ENCODE results near the gene NPFFR1. TPM values are rescaled to one million over a fixed set of nuclear protein-coding genes. Genes with fewer than 3 reads are reported as not detected.
A peak's percentile ranks its signal among the peaks of the same experiment; 100 is the strongest.

Gene NPFFR1
- total RNA-seq, 1 donor from 2014 or later: not detected

- Histone ChIP-seq H3K4me1 (peaks cover 14% of the 10 kb centered on the region), H3K4me3 (no peak overlapping the region), H3K9me3 (no peaks in the 10 kb centered on the region), H3K27ac (no peak overlapping the region), H3K27me3 (no peaks in the 10 kb centered on the region), H3K36me3 (no peaks in the 10 kb centered on the region)
- intact Hi-C loops (cut with DNase I): no loop called here
- TF ChIP-seq POLR2A (IDR thresholded peaks at IDR 0.05): no peak
- TF ChIP-seq CTCF (IDR thresholded peaks at IDR 0.05): no peak
- no peak for TF ChIP-seq POLR2AphosphoS5 (IDR thresholded peaks at IDR 0.05; ENCODE audit: insufficient read depth in 1 of 2, low read depth in 1 of 2)
- no peak for DNase-seq (ENCODE audit: extremely low spot score in 2 of 2)
Measured at GRCh38 chr10:70315815-70316214, 32.0 kb upstream of the NPFFR1 start.

GRCh38 chr10:70315276-70315675 is 31.5 kb upstream of the NPFFR1 start:
- no peaks in the 10 kb centered on the region for H3K9me3 ChIP-seq
- peaks cover 10% of the 10 kb centered on the region for H3K4me1 ChIP-seq
- no peak overlapping the region for H3K4me3 ChIP-seq
- intact Hi-C loops (cut with DNase I): no loop called here
- no peak for TF ChIP-seq POLR2A (IDR thresholded peaks at IDR 0.05)
- TF ChIP-seq POLR2AphosphoS5 (IDR thresholded peaks at IDR 0.05; ENCODE audit: insufficient read depth in 1 of 2, low read depth in 1 of 2): no peak
- no peak for TF ChIP-seq CTCF (IDR thresholded peaks at IDR 0.05)
- DNase-seq (ENCODE audit: extremely low spot score in 2 of 2): no peak
- H3K36me3 ChIP-seq: no peaks in the 10 kb centered on the region
- H3K27me3 ChIP-seq: no peaks in the 10 kb centered on the region
- H3K27ac ChIP-seq: no peak overlapping the region

DNA sequence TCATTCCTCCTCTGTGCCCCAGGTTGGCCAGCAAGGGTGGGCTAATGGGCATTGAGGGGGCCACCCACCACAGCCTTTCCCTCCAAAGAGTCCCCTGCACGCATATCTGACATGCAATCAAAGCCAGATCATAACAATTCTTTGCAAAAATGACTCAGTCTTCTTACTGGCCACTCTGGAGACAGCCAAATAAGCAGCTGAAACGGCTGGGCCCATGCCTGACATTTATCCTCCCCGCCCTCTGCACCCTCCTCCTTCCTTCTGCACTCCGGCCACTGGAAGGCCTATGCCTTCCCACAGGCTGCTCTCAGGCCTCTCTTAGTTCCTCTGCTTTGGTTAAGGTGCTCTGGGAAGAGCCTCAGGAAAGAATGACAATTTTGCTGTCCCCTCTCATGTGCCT is 29.2 kb upstream of the NPFFR1 start:
- no peak for TF ChIP-seq POLR2A (IDR thresholded peaks at IDR 0.05)
- no peak for TF ChIP-seq POLR2AphosphoS5 (IDR thresholded peaks at IDR 0.05; ENCODE audit: insufficient read depth in 1 of 2, low read depth in 1 of 2)
- TF ChIP-seq CTCF (IDR thresholded peaks at IDR 0.05): no peak
- no peaks in the 10 kb centered on the region for H3K9me3 ChIP-seq
- peak overlapping the region; percentile 45 for H3K27ac ChIP-seq
- H3K4me3 ChIP-seq: no peak overlapping the region
- H3K4me1 ChIP-seq: peaks cover 10% of the 10 kb centered on the region
- DNase-seq (ENCODE audit: extremely low spot score in 2 of 2): no peak
- intact Hi-C loops (cut with DNase I): no loop called here
- no peaks in the 10 kb centered on the region for H3K27me3 ChIP-seq
- no peaks in the 10 kb centered on the region for H3K36me3 ChIP-seq

DNA sequence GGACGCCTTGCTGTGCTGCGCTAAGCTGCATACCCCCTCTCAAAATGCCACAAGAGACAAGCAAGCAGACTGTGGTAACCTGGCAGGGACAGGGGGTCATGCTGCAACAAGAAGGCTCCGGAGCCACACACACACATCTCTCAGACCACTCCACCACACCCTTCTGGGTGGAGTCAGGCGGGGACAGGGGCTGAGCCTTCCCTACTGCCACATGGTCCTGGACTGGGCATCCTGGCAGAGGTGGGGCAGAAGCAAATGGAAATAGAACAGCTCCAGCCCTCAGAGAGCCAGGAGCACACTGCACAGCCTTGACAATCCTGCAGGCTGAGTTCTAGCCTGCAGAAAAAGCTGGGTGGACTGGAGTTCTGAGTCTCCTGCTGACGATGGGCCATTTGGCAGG is 28.4 kb upstream of the NPFFR1 start:
- no peak overlapping the region for H3K4me3 ChIP-seq
- no peak for DNase-seq (ENCODE audit: extremely low spot score in 2 of 2)
- peak overlapping the region; percentile 15 for H3K27ac ChIP-seq
- no peaks in the 10 kb centered on the region for H3K36me3 ChIP-seq
- no peaks in the 10 kb centered on the region for H3K9me3 ChIP-seq
- H3K4me1 ChIP-seq: peaks cover 10% of the 10 kb centered on the region
- no peaks in the 10 kb centered on the region for H3K27me3 ChIP-seq
- intact Hi-C loops (cut with DNase I): no loop called here
- no peak for TF ChIP-seq POLR2AphosphoS5 (IDR thresholded peaks at IDR 0.05; ENCODE audit: insufficient read depth in 1 of 2, low read depth in 1 of 2)
- TF ChIP-seq CTCF (IDR thresholded peaks at IDR 0.05): no peak
- TF ChIP-seq POLR2A (IDR thresholded peaks at IDR 0.05): no peak

DNA sequence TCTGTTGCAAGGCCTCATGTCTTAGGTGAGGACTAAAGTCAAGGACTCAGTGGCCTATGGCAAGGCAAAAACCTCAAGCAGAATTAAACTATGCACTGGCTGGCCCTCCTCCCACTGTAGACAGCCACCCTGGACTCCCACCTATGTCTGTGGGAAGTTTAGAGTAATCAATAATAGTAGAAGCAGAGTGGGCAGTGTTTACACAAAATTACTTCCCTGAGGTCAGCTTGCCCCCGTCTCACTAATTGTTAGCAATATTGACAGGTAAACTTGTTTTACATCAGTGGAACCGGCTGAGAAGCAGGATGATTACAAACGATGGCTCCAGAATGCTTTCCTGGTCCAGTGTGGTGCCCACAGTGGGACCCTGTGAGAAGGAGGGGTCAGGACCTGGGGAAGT is 27.9 kb upstream of the NPFFR1 start:
- H3K36me3 ChIP-seq: no peaks in the 10 kb centered on the region
- peak overlapping the region; percentile 15 for H3K27ac ChIP-seq
- H3K4me1 ChIP-seq: peaks cover 10% of the 10 kb centered on the region
- TF ChIP-seq CTCF (IDR thresholded peaks at IDR 0.05) (no peak), POLR2A (IDR thresholded peaks at IDR 0.05) (no peak), POLR2AphosphoS5 (IDR thresholded peaks at IDR 0.05; ENCODE audit: insufficient read depth in 1 of 2, low read depth in 1 of 2) (no peak)
- no peak for DNase-seq (ENCODE audit: extremely low spot score in 2 of 2)
- no peaks in the 10 kb centered on the region for H3K27me3 ChIP-seq
- H3K9me3 ChIP-seq: no peaks in the 10 kb centered on the region
- intact Hi-C loops (cut with DNase I): no loop called here
- no peak overlapping the region for H3K4me3 ChIP-seq
